Neural progenitor cell (in vitro differentiated cells): ENCODE data around the gene LRCOL1. TPM values are rescaled to one million over a fixed set of nuclear protein-coding genes. Genes with fewer than 3 reads are reported as not detected.

Source experiments
- DNase-seq: peaks from one replicate; pipeline ENCODE4 v3.0.0-alpha.2; 2016; ENCODE audit warnings: low spot score
- H2AFZ ChIP-seq: fragments of 200-600 bp; sonication (generic); replicated peaks from 2 replicates; pipeline ENCODE4 v1.6.1; 2016; ENCODE audit warnings: antibody characterized with exemption
- H3F3A ChIP-seq: fragments of 200-600 bp; sonication (generic); 2 replicates; pipeline ENCODE4 v1.6.1; 2016; ENCODE audit warnings: antibody characterized with exemption, low read depth
- H3K27ac ChIP-seq: fragments of 200-600 bp; sonication (generic); 2 replicates; pipeline ENCODE4 v1.5.1; 2016; ENCODE audit warnings: mild to moderate bottlenecking
- H3K27me3 ChIP-seq: fragments of 200-600 bp; sonication (generic); 2 replicates; pipeline ENCODE4 v1.6.1; 2016; ENCODE audit warnings: mild to moderate bottlenecking, moderate library complexity
- H3K36me3 ChIP-seq: fragments of 200-600 bp; sonication (generic); 2 replicates; pipeline ENCODE4 v1.5.1; 2016
- H3K4me1 ChIP-seq: fragments of 200-600 bp; sonication (generic); 2 replicates; pipeline ENCODE4 v1.6.1; 2016; ENCODE audit warnings: mixed run types
- H3K4me2 ChIP-seq: fragments of 200-600 bp; sonication (generic); 2 replicates; pipeline ENCODE4 v1.6.1; 2016
- H3K4me3 ChIP-seq: fragments of 200-600 bp; sonication (generic); 2 replicates; pipeline ENCODE4 v1.5.1; 2016
- H3K79me2 ChIP-seq: fragments of 200-600 bp; sonication (generic); 2 replicates; pipeline ENCODE4 v1.6.1; 2016; ENCODE audit warnings: low read depth
- H3K9ac ChIP-seq: fragments of 200-600 bp; sonication (generic); 2 replicates; pipeline ENCODE4 v1.6.1; 2016
- H3K9me3 ChIP-seq: fragments of 200-600 bp; sonication (generic); 2 replicates; pipeline ENCODE4 v1.5.1; 2016; ENCODE audit warnings: low read depth
- H4K20me1 ChIP-seq: fragments of 200-600 bp; sonication (generic); 2 replicates; pipeline ENCODE4 v1.6.1; 2016; ENCODE audit warnings: low read depth
- H3K27ac Mint-ChIP-seq: 3 replicates; pipeline ENCODE4 v1.8.0; 2021; ENCODE audit warnings: mixed read lengths
- H3K27me3 Mint-ChIP-seq: 2 replicates; pipeline ENCODE4 v1.8.0; 2022; ENCODE audit warnings: low read depth, mild to moderate bottlenecking, inconsistent platforms, moderate library complexity, mixed read lengths; ENCODE audit not compliant: insufficient read depth
- H3K36me3 Mint-ChIP-seq: 3 replicates; pipeline ENCODE4 v1.8.0; 2021; ENCODE audit warnings: mixed read lengths
- H3K4me1 Mint-ChIP-seq: 3 replicates; pipeline ENCODE4 v1.8.0; 2021; ENCODE audit warnings: mixed read lengths
- H3K4me3 Mint-ChIP-seq: 3 replicates; pipeline ENCODE4 v1.8.0; 2021; ENCODE audit warnings: mild to moderate bottlenecking, moderate library complexity, mixed read lengths
- H3K9me3 Mint-ChIP-seq: 3 replicates; pipeline ENCODE4 v1.8.0; 2020; ENCODE audit warnings: mixed read lengths
- EZH2 ChIP-seq: fragments of 200-600 bp; sonication (generic); IDR thresholded peaks from 2 replicates; pipeline ENCODE4 v1.6.1; 2017; ENCODE audit warnings: antibody characterized with exemption, mild to moderate bottlenecking, moderate library complexity
- EZH2phosphoT487 ChIP-seq: fragments of 200-600 bp; sonication (generic); IDR thresholded peaks from 2 replicates; pipeline ENCODE4 v1.6.1; 2017; ENCODE audit warnings: antibody characterized with exemption
- total RNA-seq: library from RNA; depleted of rRNA; stranded (reverse); fragments of >200 nt; gene quantifications from 2 replicates; pipeline ENCODE4 v1.2.3, GENCODE V29; 2015; ENCODE audit warnings: low replicate concordance
- TF ChIP-seq, protein P1 (sequence below): fragments of 200-600 bp; sonication (generic); IDR thresholded peaks from 2 replicates; pipeline ENCODE4 v1.5.1; 2017; ENCODE audit warnings: antibody characterized with exemption, mild to moderate bottlenecking

LRCOL1 gene
- total RNA-seq, 1 donor from 2014 or later = not detected

DNA sequence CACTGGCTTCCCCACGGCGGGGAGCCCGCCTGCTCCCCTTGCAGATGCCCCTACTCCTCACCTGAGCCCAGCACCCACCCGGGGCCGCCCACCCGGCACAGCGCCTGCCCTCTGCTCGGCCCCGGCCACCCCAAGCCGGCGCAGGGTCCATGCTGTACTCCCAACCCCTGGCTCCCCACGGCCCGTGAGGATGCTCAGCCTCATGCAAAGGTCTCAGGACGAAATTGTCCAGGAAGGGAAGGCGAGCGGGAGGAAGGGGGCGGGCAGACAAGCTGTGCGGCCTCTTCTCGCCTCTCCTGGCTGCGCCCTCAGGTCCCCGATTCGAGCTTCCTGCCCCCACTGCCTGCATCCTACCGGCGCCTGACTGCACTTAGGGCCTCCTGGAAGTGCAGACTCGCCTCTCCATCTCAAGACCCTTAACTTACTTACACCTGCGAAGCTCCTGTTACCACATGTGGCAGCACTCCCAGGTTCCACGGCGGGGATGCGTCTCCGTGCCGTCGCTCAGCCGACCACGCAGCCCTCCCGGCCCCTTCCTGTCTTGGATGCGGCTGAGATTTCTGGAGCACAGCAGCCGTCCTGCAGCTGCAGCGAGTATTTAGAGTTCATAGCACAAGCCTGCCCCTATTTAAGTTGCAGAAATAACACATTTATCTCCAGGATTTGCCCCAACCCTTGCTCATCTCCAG is 18.0 kb downstream of the LRCOL1 start:
- Histone ChIP-seq H3K27me3 (peaks cover 100% of the 10 kb centered on the region), H3K4me2 (no peak overlapping the region), H3K36me3 (no peaks in the 10 kb centered on the region), H4K20me1 (peaks cover under 1% of the 10 kb centered on the region), H3K4me1 (no peaks in the 10 kb centered on the region), H3K4me3 (no peak overlapping the region), H3K27ac (no peak overlapping the region), H3K9me3 (no peaks in the 10 kb centered on the region), H3F3A (peaks cover 5% of the 10 kb centered on the region), H3K79me2 (no peaks in the 10 kb centered on the region), H3K9ac (no peak overlapping the region), H2AFZ (no peak overlapping the region)
- Mint-ChIP-seq H3K4me1 (peaks cover 12% of the 10 kb centered on the region), H3K27me3 (peaks cover 8% of the 10 kb centered on the region), H3K9me3 (peaks cover 2% of the 10 kb centered on the region), H3K36me3 (no peaks in the 10 kb centered on the region), H3K27ac (no peak overlapping the region), H3K4me3 (no peak overlapping the region)
- TF ChIP-seq EZH2 (no peak), EZH2phosphoT487 (no peak)
- TF ChIP-seq, protein P1, sequence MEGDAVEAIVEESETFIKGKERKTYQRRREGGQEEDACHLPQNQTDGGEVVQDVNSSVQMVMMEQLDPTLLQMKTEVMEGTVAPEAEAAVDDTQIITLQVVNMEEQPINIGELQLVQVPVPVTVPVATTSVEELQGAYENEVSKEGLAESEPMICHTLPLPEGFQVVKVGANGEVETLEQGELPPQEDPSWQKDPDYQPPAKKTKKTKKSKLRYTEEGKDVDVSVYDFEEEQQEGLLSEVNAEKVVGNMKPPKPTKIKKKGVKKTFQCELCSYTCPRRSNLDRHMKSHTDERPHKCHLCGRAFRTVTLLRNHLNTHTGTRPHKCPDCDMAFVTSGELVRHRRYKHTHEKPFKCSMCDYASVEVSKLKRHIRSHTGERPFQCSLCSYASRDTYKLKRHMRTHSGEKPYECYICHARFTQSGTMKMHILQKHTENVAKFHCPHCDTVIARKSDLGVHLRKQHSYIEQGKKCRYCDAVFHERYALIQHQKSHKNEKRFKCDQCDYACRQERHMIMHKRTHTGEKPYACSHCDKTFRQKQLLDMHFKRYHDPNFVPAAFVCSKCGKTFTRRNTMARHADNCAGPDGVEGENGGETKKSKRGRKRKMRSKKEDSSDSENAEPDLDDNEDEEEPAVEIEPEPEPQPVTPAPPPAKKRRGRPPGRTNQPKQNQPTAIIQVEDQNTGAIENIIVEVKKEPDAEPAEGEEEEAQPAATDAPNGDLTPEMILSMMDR = no peak
- DNase-seq = no peak

GRCh38 chr12:132591107-132591935 is 19.1 kb downstream of the LRCOL1 start:
- Mint-ChIP-seq H3K27ac (no peak overlapping the region), H3K36me3 (no peaks in the 10 kb centered on the region), H3K4me3 (no peak overlapping the region), H3K27me3 (peaks cover 12% of the 10 kb centered on the region), H3K9me3 (peaks cover 2% of the 10 kb centered on the region), H3K4me1 (peaks cover 11% of the 10 kb centered on the region)
- Histone ChIP-seq H3K9ac (no peak overlapping the region), H3K79me2 (no peaks in the 10 kb centered on the region), H3K4me1 (no peaks in the 10 kb centered on the region), H3K4me3 (no peak overlapping the region), H3K36me3 (no peaks in the 10 kb centered on the region), H3F3A (no peaks in the 10 kb centered on the region), H3K27me3 (peaks cover 100% of the 10 kb centered on the region), H3K27ac (no peak overlapping the region), H2AFZ (no peak overlapping the region), H3K4me2 (no peak overlapping the region), H4K20me1 (no peaks in the 10 kb centered on the region), H3K9me3 (no peaks in the 10 kb centered on the region)
- TF ChIP-seq EZH2 = no peak
- no peak for TF ChIP-seq EZH2phosphoT487
- TF ChIP-seq, protein P1 = no peak
- no peak for DNase-seq

DNA sequence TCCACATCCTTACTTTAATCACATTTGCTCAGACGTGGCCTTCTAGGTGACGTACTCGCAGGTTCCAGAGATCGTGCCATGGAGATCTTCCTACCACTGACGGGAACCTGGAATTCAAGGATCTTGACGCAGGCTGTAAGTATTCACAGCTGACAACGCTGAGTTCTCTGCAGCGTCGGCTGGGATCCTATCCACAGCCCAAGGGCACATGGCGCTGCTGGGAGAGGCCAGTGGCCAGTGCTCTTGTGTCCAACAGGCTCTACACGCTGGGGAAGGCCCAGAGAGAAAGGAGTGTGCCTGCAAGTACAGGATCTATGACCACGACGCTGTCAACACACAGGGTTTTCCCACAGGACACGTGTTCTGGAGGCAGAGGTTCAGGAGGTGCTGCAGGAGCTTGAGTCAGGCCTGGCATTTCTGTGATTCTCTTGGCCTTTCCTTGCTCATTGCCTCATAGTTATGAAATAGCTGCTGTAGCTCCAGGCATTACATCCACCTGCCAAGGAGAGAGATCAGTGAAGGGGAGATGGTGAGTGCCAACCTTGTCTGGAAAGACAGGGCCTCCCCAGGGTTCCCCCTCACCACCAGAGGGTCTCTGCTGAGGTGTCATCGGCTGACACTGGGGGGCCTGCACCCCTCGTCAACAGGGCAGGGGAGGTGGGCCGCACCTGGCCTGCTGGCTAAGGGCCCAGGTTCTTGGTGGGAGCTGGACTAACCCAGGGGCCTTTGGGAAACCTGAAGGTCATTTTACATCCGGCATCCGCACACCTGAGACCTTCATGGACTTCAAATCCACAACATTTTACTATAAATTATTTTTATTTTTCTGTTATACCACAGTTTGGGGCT is 21.3 kb downstream of the LRCOL1 start:
- H3F3A ChIP-seq = peaks cover 9% of the 10 kb centered on the region
- H3K27me3 ChIP-seq = peaks cover 100% of the 10 kb centered on the region
- no peak overlapping the region for H3K4me2 ChIP-seq
- no peak overlapping the region for H3K4me3 ChIP-seq
- TF ChIP-seq EZH2 (no peak), EZH2phosphoT487 (no peak)
- TF ChIP-seq, protein P1 = no peak
- Mint-ChIP-seq H3K4me3 (no peak overlapping the region), H3K9me3 (peaks cover 2% of the 10 kb centered on the region), H3K27ac (no peak overlapping the region), H3K4me1 (peaks cover 10% of the 10 kb centered on the region), H3K36me3 (peaks cover under 1% of the 10 kb centered on the region), H3K27me3 (peaks cover 15% of the 10 kb centered on the region)
- H2AFZ ChIP-seq = no peak overlapping the region
- no peak overlapping the region for H3K27ac ChIP-seq
- no peak overlapping the region for H3K9ac ChIP-seq
- peaks cover 19% of the 10 kb centered on the region for H4K20me1 ChIP-seq
- no peaks in the 10 kb centered on the region for H3K79me2 ChIP-seq
- no peaks in the 10 kb centered on the region for H3K9me3 ChIP-seq
- peaks cover 2% of the 10 kb centered on the region for H3K4me1 ChIP-seq
- H3K36me3 ChIP-seq = no peaks in the 10 kb centered on the region
- DNase-seq = no peak
